ENCODE results near the gene XRCC4.
"Not testable (repeated sequence)": the region's sequence is repeated elsewhere in the genome, so short reads cannot be mapped to it uniquely, and the experiment has no call there.

The XRCC4 gene

DNA sequence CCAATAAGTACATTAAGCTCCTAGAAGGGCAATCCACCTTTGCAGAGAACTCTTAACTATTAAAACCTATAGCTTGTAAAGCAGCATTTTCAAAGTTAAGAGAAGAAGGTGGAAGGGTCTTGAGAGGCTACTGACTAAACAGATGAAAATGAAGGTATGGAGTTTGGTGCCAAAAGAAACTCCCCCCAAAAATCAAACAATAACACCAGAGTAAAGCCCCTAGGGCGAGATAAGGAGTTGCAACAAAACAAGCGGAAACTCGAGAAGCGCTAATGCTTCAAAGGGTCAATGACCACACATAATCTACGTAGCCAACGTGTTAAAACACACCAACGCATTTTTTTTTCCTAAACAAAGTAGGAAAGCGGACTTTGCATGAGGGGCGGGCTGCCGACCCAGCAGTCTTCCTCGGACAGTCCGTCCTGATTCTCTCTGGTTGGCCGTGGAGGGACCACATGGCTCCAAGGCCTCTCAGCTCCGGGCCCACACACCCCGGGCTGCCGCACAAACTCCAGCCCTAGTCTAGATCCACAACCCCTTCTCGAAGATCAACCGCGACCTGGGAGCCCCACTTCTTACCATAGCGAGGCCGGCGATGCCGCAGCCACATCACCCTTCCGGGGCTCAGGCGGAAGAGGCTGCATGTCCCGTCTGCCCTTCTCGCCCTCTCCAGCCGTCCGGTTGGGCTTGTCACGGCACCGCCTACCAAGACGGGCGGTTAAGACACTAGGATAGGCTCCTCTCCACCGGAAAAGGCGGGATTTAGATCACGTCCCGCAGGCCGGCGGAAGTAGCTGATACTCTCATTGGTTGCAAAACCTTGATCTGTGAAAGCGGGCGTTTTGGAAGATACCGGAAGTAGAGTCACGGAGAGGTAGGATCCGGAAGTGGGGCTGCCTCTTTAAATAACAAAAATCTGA lies at the start of gene XRCC4, which contains the start of gene TMEM167A:
Gene XRCC4 (plus strand): TSS at position 806 of the 920 bp plus-strand sequence. CDS start 27,373 bp downstream, outside the sequence.
Gene TMEM167A (minus strand): TSS at position 653 of the 920 bp plus-strand sequence. CDS start 71 bp downstream, at position 582.
- peak; percentile 93 for DNase-seq (ENCODE audit: low read depth)

DNA sequence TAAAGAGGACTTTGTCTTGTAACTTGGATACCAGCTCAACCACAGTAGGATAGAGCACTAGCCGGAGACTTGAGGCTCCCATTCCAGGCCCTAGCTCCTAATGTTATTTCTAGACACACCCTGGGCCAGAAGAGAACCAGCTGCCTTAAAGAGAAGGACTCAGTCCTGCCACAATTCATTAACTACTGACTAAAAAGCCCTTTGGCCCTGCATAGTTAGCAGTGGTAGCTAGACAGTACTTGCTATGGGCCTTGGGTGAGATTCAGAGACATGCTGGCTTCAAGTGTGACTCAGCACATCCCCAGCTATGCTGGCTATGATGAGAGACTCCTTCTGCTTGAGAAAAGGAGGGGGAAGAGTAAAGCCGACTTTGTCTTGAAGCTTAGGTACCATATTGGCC lies 47.4 kb upstream of the XRCC4 start:
- no peak for DNase-seq (ENCODE audit: low read depth)

DNA sequence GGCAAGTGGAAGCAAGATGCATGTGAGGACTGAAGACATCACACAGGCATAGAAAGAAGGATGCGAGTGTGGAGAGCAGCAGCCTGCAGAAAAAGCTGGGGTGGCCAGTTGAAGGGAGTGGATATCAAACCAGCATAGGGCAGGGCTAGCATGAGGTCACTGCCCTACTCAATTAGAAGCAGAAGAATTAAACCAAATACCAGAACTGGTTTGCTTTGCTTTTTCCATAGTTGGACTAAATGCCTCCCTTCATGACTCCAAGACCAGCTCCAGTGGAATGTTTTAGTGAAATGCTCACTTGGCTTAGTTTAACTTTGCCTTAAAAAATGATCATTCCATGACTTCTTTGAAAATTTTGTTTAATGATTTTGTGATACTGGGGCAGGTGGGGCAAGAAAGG lies 46.0 kb upstream of the XRCC4 start:
- DNase-seq (ENCODE audit: low read depth): no peak

DNA sequence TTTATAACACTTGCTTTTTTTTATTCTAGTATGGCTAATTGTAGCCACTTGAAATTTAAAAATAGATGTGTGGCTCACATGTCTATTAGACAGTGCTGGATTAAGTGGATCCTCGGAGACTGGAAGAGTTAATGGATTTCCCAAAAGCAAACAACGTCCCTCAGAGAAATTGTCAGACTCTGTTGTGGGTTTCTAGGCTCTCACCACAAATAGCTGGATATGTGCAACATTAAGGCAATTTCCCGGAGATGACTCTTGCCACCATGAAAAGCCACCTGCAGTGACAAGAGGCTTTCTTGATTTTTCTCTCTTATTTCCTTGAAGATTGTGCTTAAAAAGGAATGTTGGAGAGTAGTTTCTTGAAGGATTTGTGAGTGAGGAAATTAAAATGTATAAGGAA lies 43.3 kb upstream of the XRCC4 start:
- no peak for DNase-seq (ENCODE audit: low read depth)

DNA sequence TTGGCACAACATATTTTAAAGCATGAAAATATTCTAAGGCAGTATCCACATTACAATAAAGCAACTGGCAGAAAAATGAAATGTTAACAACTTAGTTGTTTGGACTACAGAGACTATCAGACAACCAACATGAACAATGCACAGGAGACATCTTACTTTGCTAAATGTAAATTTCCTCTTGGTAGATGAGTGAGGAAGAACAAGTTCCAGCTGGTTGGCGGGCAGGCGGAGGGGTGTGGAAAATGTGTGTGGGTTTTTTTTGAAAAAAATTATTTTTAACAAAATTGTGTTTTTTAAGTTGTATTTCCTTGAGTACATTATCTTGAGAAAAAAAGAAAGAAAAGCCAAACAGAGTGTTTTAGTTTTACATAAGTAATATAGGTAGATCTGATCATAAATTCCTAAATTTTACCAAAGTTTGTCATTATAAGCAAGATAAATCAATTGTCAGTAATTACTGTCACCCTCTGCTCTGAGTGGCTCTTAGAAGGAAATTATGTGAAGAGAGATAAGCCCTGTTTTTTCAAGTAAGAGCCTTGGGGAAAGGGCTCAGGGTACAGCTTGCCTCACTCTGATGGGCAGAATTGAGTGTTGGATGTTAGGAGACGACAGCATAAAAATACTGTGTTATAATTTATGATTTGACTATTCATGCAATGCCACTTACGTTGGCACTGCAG lies 42.7 kb upstream of the XRCC4 start:
- no peak for DNase-seq (ENCODE audit: low read depth)

DNA sequence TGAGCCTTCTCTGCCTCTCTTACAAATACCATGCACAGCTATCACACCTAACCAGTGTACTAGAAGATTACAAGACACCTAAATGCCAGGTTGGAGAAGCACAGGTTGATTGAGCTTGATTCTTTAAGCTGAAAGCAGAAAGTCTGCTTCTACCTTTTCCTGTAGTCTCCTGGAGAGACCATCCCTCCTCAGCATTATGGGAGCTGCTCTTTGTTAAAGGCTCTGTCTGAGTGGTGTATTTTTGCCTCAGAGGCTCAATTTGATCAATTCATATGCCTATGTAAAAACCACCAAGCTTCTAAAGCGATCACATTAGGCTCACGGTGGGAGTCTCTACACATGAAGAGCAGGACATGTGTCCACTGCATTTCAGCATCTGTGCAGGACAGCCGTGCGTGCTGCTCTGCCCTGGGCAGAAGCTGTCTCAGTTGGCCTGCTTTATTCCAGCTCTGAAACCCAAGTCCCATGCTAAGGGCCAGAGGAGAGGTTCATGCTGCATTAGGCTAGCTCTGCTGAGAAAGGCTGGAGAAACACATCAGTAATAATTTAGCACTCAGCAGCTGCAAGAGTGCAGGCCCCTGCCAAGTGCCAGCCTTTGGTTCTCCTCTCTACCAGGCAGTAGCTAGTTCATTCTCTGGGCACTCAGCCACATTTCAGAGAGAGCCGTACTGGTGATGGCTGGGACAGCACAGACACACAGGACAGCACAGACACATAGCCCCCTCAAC lies 41.8 kb upstream of the XRCC4 start:
- no peak for DNase-seq (ENCODE audit: low read depth)

DNA sequence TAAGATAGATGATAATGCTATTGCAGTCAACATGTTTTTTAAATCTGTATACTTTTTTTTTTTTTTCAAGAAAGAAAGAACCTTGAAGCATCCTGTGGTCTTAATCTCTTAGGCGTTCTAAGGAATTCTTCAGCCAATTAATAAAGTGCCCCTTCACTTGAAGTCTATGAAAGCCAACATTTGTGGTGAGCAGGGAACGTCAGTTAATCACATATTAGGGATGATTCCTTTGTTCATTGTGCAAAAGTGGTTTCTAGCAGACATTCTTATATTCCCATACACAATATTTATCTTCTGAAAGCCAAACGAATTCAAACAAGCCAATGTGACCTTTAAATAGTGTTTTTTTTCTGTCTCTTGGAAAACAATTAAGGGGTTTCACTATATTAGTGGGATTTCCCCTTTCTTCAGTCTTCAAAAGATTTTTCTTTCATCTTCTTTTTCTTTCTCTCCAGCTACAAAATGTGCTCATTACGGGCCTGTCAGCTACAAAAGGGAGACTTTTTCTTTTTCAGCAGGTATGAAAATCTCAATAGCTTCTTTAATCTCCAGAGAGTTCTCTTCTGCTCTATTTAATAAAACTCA lies 40.3 kb upstream of the XRCC4 start:
- DNase-seq (ENCODE audit: low read depth): no peak

DNA sequence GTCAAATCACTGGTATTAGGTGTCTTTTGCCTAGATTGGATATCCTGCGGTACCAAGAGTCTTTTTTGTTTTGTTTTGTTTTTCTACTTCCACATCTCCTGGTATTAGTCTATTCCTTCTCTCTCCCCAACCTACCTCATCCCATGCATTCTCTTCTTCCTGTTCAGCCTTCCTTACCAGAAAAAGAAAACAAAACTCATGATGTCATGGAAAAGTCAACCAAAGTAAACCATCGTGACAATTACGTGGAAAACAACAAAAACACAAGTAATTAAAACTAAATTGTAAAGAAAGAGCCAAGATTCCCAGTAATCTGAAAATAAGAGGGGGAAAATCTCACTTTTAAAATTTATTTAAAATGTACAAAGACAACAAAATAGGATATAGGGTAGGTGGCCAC lies 38.4 kb upstream of the XRCC4 start:
- no peak for DNase-seq (ENCODE audit: low read depth)

DNA sequence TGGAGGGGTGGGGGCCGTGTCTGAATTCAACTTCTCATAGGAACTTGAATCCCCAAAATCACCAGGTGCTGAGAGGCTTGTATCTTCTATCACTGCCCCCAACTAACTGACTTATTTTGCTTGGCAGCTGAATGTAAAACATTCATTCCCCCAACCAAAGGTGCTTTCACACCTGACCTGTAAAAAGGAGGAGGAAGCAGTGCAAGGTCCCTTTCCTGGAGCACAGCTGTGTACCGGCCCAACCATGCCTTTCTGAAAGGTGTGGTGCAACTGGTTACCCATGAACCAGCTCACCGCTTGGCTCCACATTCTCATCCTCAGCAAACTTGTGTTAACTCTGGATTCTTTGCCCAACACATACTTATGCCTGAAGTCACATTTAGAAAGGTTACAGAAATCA lies 34.8 kb upstream of the XRCC4 start:
- no peak for DNase-seq (ENCODE audit: low read depth)

DNA sequence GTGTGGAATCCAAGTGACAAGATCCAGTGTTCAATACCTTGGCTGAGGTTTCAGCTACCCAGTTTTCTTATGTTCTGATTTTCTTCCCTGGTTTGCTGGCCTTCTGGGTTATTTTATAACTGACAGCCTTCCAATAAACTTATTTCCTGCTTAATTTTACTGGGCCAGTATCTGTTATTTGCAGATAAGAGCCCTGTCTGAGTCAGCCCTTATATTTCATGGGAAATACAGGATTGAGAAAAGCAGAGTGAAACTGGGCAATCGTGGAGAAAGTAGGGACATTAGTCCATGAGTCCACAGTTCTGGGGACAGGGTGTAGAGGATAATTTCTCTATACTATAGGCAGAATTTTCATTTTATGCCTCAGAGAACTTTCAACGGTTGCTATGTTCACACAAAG lies 32.4 kb upstream of the XRCC4 start:
- no peak for DNase-seq (ENCODE audit: low read depth)

DNA sequence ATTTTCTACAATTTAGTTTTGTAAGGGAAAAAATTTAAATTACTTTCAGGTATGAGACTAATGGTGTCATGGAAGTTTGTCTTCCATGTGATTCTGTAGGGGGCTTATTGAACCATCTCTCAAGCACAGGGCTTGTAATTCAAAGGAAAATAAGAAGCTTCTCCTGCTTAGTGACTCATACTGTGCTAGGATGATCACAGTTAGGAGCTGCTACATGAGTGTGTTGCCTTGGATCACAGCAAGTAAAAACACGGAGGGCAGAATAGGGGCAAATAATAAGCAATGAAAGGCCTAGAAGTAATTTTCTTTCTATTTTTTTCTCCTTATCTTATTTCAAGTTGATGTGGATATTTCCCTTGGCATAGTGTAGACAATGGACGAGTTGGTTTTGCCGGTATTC lies 29.1 kb upstream of the XRCC4 start:
- no peak for DNase-seq (ENCODE audit: low read depth)

DNA sequence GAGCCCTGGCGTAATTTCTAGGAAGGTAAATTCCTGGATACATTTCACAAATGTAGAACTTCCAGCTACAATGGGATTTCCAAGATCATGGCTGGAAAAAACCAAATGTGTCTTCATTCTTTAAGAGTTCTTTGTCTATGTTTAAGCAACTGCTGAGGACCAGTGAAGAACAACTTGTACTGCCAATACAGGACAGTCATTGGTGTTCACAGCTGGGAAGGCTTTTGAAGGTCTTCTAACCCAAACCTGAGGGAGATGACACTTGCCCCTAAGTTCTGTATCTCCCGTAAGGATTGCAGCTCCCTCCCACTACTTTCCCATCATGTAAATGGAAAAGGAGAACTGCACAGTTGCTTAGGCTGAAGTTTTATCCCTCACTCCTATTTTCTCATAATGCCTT lies 28.5 kb upstream of the XRCC4 start:
- no peak for DNase-seq (ENCODE audit: low read depth)

DNA sequence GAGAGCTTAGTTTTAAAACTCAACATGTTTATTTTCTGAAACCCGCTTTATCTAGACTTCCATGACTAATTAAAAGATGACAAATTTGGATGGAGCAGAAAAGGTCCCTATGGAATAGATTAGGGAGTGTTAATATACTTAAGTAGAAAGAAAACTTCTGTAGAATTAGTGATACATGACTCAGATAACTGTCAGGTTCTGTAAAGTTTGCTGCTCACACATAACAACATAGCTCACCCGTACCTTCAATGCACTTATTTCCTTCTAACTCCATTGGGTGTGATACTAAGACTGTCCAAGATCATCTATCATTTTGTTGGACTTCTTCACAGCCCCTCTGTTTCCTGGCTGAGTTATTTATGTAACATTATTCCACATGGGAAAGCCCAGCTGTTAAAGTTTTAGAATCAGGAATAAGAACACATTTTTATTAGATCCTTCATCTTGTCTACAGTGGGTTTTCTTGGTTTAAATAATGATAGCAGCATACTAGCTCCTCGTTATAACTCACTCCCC lies 27.9 kb upstream of the XRCC4 start:
- no peak for DNase-seq (ENCODE audit: low read depth)

DNA sequence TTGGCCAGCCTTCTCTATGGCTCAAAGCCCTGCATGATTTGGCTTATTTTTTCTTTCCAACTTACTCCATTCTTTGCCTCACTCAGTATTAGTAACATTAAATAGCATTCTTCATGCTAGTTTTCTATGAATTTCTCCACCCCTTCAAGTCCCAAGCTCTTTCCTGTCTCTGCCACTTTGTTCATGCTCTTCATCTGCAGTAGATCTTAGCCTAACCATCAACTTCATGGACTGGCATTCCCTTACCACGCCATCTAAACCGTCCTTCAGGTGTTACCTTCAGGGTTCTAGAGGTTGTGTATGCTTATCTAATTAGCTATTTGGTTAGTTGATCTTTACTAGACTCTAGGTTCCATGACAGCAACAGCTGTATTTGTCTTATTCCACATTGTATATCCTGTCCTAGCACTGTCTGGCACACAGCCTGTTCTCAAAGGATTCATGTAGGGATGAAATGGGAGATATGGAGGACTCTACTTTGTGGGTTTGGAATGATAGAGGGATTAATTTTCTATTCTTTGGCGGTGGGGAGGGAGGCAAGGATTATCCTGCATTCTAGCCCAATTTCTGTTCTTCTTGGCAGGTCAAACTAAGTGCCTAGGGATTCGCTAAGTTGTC lies 26.5 kb upstream of the XRCC4 start:
- DNase-seq (ENCODE audit: low read depth): no peak

DNA sequence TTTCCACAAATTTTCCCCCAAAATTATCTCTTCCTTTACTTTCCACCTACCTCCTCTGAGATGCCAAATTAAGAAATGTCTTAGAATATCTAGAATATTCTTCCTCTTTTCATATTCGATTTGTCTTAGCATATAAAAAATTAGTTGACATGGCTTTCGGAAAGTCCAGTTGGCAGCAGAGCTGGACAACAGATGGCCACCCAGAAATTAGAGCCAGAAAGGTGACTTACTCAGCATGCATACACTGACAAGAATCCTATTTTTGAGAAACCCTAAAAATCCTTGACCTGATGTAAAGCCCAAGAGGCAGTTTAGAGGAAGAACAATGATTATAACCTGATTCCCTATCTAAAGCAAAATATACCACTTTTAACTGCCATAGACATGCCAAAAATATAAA lies 22.2 kb upstream of the XRCC4 start:
- no peak for DNase-seq (ENCODE audit: low read depth)

DNA sequence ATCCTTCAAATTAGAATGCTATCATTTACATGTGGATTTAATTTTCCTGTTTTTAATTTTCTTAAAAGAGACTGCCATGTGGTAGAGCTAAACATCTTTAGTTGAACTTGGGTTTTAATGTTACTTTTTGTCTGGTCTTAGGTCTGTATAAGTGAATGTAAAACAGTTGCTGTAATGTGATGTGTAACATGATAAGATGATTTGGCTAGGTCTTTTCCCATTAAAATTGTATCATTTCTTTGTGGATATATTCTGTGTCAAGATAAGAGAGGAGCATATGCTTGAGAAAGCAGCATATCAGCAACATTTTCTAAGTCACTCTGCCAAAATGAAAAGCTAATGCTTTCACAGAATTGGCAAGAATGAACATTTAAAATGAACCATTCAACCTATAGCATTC lies 18.6 kb upstream of the XRCC4 start:
- no peak for DNase-seq (ENCODE audit: low read depth)

DNA sequence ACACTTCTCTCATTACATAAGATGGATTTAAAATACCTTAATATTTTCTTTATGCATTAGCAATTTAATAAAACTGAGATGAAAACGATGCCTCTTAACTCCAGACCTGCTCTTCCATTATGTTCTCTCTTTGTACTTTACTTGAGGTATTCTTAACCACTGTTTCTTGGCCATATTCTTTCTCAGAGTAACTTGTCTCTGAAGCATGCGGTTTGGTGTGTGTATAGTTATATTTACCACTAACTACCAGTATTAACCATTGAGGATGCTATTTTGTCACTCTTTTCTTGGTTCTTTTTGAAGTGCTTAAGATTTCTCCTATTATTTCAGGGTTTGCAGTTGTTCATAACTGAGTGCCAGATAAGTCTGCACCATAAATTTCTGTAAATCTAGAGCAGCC lies 18.0 kb upstream of the XRCC4 start:
- no peak for DNase-seq (ENCODE audit: low read depth)

DNA sequence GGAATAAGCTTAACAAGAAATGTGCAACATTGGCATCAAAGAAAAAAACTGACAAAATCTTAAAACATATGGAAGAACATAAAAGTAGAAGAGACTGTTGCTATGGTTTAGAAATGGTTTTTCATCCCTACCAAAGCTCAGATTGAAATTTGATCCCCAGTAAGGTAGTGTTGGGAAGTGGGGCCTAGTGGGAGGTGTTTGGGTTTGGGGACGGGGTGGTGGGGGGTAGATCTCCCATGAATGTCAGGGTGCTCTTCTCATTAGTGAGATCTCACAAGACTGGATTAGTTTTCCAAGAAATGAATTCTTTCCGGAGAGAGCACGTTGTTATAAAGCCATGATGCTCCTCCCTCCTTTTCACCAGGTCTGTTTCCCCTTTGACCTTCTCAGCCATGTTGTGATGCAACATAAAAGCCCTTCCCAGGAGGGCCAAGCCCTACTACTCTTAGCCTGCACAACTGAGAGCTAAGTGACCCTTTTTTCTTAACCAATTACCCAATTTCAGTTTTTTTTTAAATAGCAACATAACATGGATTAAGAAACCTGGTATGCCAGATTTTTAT lies 10.7 kb upstream of the XRCC4 start:
- no peak for DNase-seq (ENCODE audit: low read depth)

DNA sequence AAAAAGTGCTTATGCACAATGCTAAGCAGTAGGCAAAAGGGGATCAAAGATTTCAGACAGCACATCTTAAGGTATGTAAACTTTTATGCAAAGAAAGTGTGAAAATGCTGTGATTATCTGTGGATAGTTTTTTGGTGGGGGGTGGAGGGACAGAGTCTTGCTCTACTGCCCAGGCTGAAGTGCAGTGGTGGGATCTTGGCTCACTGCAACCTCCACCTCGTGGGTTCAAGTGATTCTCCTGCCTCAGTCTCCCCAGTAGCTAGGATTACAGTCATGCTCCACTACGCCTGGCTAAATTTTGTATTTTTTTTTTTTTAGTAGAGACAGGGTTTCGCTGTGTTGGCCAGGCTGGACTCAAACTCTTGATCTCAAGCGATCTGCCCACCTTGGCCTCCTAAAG lies 10.0 kb upstream of the XRCC4 start:
- DNase-seq (ENCODE audit: low read depth): not testable (repeated sequence)

DNA sequence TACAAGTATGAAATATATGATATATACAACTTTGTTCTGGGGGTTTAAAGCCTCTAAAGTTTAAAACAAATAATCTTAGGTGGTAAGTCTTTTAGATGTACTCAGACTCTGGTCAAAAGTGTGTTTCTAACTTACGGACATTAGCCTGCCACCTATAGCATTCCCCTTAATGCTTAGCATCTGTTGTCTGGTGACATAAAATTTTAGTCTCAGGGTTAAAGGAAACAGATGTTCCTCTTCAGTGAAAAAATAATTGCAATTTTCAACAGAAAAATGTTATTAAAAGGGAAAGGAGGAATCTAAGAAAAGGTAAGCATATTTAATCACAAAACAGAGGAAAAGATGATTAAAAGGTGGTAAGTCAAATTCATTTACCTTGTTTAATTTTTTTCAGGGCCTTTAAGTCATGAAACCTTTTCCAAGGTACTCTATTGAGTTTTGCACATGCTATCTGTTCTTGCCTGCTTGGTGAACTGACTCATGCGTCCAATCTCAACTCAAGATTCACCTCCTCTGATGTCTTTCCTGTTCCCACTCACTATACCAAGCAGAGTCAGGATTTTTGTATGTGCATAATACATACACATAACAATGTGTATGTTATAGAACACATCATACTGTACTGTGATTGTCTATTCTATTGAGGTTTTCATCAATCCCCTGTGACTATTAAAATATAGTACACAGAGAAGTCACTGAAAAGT lies 8.1 kb upstream of the XRCC4 start:
- no peak for DNase-seq (ENCODE audit: low read depth)
